Measurements from ENCODE around the gene ABHD6.
A peak's percentile ranks its signal among the peaks of the same experiment; 100 is the strongest.
"Not testable (repeated sequence)": the region's sequence is repeated elsewhere in the genome, so short reads cannot be mapped to it uniquely, and the experiment has no call there.

Gene ABHD6, protein sequence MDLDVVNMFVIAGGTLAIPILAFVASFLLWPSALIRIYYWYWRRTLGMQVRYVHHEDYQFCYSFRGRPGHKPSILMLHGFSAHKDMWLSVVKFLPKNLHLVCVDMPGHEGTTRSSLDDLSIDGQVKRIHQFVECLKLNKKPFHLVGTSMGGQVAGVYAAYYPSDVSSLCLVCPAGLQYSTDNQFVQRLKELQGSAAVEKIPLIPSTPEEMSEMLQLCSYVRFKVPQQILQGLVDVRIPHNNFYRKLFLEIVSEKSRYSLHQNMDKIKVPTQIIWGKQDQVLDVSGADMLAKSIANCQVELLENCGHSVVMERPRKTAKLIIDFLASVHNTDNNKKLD

GRCh38 chr3:58237238-58237940 lies at the start of gene ABHD6:
Gene ABHD6, plus strand, starts transcription at chr3:58237792. Its CDS starts 18,795 bp downstream, at chr3:58256587.
- DNase-seq (ENCODE audit: low read depth): no peak

- no peak for DNase-seq (ENCODE audit: low read depth)
Measured at GRCh38 chr3:58188173-58188564, 49.4 kb upstream of the ABHD6 start.

DNA sequence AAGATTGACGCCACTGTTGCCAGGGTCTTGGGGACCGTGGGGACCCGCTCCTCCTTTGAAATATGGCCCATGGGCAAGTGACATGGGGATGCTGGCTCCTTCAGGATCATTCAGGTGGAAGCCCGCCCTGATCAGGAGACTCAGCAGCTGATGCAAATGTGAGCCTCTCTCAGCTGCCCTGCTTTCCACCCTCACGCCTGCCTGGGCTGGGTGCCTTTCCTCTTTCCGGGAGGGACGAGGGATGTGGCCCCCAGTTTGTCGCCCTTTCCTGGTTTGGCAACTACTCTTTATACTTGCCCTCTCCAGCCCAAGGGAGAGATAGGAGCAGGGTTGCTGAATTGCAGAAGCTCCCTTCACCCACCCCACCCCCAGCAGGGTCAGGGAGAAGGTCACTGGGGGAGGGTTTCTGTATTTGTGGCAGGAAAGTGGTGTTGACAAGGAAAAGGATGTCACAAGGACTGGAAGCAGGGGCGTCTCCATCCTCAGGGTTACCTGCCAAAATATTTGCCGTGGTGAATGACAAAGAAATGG lies 48.6 kb upstream of the ABHD6 start:
- no peak for DNase-seq (ENCODE audit: low read depth)

DNA sequence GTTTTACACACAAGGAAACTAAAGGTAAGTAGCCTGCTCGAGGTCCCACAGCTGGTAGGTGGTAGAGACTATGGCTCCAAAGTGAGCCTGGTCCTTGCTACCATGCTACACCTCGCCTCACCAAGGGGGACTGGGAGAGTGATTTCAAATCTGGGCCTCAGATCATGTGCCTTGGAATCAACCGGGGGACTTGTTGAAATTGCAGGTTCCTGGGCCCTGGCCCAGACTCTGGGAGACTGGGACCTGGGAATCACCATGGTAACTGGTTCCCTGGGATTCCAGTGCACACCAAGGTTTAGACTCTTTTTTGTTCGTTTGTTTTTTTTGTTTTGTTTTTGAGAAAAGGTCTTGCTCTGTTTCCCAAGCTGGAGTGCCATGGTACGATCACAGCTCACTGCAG lies 47.9 kb upstream of the ABHD6 start:
- no peak for DNase-seq (ENCODE audit: low read depth)

DNA sequence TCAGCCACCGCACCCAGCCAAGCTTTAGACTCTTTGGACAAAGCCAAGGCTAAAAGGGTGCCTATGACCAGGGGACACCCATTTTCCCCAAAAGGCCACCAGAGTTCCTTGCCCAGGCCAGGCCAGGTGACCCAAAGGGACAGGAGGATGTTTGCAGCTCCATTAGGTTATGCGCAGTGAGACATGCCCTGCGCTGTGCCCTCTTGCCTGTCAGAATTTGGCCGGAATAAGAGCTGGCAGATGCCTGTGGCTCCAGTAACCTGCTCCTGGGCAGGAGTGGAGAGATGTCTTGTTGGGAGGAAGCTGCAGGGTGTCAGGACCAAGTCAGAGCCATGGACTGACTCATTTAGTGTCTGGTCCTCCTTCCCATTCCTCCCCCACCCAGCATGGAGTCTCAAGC lies 47.3 kb upstream of the ABHD6 start:
- no peak for DNase-seq (ENCODE audit: low read depth)

DNA sequence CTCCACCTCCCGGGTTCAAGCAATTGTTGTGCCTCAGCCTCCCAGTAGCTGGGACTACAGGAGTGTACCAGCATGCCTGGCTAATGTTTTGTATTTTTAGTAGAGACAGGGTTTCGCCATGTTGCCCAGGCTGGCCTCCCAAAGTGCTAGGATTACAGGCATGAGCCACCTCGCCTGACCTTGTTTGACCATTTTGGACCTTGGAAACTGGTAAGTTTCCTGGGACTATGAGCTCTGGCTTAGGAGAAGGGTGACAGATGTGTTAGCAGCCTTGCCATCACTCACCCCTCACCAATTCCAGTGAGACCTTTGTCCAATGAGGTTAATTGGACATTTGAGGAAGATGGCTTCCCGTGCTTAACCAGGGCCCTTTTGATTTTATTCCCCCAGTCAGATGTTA lies 46.7 kb upstream of the ABHD6 start:
- no peak for DNase-seq (ENCODE audit: low read depth)

DNA sequence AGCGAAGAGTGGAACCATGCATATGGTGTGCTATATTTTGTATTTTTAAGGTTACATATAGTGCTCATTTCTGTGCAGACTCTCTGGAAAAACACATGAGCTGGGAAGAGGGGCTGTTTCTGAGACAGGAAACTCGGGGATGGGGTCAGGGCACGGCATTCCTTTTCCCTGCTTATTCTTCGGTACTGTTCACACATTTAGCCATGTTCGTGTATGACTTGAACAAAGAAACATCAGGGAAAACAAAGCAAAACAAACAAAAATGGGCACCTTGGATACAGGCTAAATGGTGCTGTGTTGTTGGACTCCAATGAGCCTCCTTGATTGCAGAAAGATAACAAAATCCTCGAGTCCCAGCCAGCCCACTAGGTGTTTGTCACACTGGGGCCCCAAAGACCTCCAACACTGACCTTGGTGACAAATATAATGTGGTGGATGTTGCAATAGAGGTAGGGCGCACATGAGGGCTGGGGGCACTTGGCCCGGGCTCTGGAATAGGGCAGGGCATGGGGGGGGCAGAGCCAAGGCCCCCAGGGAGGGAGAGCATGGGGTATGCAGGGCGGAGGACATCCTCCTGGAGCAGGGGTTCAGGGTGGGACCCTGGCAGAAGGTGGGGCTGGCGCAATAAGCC lies 46.1 kb upstream of the ABHD6 start:
- no peak for DNase-seq (ENCODE audit: low read depth)

GRCh38 chr3:58192069-58192468 lies 45.5 kb upstream of the ABHD6 start:
- no peak for DNase-seq (ENCODE audit: low read depth)

GRCh38 chr3:58193682-58194407 lies 43.7 kb upstream of the ABHD6 start:
- no peak for DNase-seq (ENCODE audit: low read depth)

DNA sequence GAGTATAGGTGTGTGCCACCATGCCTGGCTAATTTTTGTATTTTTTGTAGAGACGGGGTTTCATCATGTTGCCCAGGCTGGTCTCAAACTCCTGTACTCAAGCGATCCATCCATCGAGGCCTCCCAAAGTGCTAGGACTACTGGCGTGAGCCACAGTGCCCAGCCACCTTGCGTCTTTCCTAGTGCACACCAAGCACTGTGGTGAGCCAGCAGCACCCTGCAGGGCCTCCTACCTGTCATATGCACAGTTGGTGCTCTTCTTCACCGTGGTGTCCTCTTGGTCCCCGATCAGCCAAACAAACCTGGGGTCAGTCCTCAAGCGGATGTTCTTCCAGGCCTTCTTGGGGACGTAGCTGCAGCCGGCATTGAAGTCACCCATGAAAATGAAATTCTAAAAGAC lies 40.0 kb upstream of the ABHD6 start:
- DNase-seq (ENCODE audit: low read depth): no peak

GRCh38 chr3:58198362-58198761 lies 39.2 kb upstream of the ABHD6 start:
- DNase-seq (ENCODE audit: low read depth): no peak

- DNase-seq (ENCODE audit: low read depth): no peak
Measured at GRCh38 chr3:58198804-58199203, 38.8 kb upstream of the ABHD6 start.

DNA sequence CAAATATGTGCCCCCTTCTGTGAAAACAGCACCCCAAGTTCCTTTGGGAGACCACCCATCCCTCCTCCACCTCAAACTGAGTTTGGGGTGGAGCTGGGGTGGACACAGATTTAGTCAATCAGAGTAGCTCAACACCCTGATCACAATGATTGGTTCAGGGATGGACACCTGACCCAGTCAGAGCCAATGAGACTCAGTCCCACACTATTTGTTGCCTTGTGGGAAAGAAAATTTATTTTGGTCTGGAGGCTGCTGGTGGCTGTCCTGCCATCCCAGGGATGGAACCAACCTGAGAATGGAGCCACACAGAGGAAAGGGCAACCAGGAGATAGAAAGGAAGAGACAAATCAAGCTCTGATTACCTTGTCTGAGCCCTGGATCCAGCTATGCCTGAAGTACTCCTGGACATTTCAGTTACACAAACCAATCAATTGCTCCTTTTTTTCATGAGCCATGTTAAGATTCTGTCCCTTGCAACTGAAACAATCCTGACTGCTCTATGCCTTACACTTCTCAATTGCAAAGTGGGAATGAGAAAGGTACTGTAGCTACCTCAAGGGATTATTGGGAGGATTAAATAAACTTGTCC lies 37.4 kb upstream of the ABHD6 start:
- DNase-seq (ENCODE audit: low read depth): no peak

DNA sequence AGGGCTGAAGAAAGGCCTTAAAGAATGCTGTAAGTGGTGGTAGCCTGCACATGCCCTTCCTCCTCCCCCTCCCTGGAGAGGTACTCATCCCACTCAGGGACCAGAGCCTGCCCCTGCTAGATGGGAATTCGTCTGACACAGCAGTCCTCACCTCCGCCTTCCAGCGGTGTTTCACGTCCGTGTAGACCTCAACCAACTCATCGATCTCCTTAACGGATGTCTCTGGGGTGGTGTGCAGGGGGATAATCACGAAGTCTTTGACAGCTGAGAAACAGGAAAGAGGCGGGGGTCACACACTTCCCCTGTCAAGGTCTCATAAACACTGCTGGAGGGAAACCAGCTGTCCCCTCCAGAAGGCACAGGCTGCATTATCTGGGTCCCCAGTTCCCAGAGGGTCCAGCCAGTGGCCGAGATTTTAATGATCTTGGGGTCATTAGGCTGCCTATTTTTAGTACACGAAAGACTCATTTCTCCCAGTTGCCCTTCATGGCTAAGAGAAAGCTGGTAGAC lies 36.7 kb upstream of the ABHD6 start:
- no peak for DNase-seq (ENCODE audit: low read depth)

GRCh38 chr3:58201451-58201850 lies 36.1 kb upstream of the ABHD6 start:
- not testable (repeated sequence) for DNase-seq (ENCODE audit: low read depth)

- no peak for DNase-seq (ENCODE audit: low read depth)
Measured at GRCh38 chr3:58202917-58203360, 34.7 kb upstream of the ABHD6 start.

DNA sequence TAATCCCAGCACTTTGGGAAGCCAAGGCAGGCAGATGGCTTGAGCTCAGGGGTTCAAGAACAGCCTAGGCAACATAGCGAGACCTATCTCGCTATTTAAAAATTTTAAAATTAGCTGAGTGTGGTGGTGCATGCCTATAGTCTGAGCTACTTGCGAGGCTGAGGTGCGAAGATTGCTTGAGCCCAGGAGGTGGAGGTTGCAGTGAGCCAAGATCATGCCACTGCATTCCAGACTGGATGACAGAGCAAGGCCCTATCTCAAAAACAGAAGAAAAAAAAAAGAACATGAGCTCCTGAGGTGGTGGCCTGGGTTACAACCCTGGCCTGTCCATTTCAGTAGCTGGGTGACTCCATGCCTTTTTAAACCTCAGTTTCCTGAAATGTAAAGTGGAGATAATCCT lies 34.1 kb upstream of the ABHD6 start:
- no peak for DNase-seq (ENCODE audit: low read depth)

DNA sequence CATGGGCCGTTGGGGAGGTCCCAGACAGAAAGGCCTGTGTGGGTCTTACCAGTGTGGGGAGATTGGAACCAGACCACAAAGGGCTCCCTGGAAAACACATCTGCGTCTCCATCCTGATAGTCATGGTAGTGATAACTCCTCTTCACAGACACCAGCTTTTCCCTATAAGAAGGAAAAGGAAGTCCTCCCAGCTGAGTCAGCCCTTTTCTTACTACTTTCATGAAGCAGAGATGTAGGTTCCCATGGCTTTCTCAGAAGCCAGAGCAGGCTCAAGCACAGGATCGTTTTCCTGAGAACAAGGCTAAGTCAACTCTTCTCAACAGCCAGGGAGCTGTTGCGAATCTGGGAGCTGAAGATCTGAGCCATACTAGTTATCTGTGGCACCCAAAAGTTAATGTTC lies 32.9 kb upstream of the ABHD6 start:
- no peak for DNase-seq (ENCODE audit: low read depth)

DNA sequence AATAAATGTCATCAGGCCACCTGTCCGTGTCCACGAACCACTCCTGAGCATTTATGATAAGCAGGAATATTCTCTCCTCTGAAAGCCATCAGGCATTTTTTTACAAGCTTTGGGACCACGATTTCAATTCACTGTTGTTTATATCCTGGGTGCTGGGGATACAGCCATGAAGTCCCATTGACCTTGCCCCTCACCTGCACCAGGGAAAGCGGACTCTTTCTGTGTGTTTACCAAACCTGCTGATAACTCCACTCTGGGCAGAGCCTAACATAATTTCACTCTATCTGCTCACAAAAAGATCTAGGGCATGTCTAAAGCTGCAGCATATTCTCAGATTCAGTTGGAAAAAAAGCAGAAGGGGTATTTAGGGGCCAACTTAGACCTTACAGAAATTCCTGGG lies 31.6 kb upstream of the ABHD6 start:
- no peak for DNase-seq (ENCODE audit: low read depth)

GRCh38 chr3:58206406-58207011 lies 31.1 kb upstream of the ABHD6 start:
- DNase-seq (ENCODE audit: low read depth): peak; percentile 42

- no peak for DNase-seq (ENCODE audit: low read depth)
Measured at GRCh38 chr3:58207954-58208353, 29.6 kb upstream of the ABHD6 start.

Measured in GM04503 (cell line).